ENCODE data around the gene LMBRD1.
"Not testable (repeated sequence)": the region's sequence is repeated elsewhere in the genome, so short reads cannot be mapped to it uniquely, and the experiment has no call there.

LMBRD1 gene

DNA sequence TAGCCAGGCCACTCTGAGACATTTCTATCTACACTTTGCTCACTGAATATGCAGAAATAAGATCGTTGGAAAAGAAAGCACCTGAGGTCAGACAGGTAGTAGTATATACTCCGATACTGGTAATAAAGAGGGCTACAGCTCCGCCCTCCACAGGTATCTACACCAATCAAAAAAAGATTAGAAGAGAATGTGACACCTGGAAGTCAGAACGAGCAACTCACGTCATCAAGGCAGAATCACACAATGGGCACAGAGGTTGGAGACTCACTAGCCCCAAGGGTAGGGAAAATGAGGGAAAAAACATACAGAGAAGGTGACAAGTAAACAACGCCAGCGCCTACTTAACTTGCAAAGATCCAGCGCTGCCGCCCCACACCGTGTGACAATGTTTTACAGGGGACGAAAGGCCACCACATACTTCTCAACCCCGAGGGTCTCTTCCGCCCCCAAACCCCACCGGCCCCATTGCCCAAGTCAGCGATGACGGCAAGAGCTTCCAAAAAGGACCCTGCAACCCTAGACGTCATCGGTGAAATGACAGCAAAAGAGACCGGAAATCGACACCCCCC lies 653 bp downstream of the LMBRD1 start:
- DNase-seq, result no peak

GRCh38 chr6:69795469-69796072 lies 1.2 kb downstream of the LMBRD1 start:
- no peak for DNase-seq

GRCh38 chr6:69792292-69792691 lies 4.5 kb downstream of the LMBRD1 start:
- DNase-seq, result no peak

DNA sequence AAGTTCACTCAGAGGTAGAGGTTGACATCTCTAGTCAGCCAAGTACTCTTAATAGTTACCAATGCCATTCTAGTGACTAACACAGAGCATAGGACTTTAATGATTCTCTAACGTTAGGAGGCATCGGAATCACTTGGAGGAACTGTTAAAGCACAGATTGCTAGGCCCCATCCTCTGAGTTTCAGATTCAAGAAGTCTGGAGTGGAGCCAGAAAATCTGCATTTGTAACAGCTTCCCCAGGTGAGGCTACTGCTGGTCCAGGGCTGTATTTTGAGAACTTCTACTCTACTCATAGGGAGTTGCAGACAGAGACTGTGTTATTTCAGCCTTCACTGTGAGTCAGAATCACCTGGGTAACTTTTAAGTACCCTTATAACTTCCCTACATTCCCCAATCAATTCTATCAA lies 5.7 kb downstream of the LMBRD1 start:
- DNase-seq, result peak in 1 of 2 experiments; percentile 36

DNA sequence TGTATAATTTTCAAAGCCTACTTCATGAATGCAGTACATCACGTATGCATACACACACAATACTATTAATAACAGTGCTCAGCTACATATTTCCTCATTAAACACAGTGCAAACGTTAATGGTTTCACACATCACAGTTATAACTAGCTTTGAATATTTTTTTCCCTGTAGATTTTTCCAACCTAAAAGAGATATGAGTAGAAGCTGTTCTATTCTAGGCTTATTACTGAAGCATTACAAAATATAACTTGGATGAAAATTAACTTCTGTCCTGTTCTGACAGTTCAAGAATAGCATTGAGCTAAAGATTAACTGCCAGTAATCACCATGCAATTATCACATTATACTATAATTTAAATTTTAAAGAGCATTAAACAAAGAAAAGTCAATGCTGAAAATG lies 6.2 kb downstream of the LMBRD1 start:
- no peak for DNase-seq

DNA sequence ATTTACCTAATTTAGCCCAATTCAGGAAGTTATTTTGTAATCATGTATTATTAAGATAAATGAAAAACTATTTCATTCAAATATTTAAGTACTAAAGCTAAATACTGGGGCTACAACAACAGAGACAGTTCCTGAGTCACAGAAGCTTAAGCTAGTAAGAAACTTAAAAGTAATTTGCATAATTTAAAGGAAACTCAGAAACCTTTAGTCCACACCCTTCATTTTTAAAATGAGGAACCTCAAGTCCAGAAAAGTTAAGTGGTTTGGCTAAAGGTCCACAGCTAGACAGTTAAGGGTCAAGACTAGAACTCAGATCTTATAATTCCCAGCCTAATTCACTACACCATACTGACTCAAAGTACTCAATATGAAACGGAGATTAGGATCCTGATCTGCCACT lies 7.2 kb downstream of the LMBRD1 start:
- no peak for DNase-seq

GRCh38 chr6:69787436-69787835 lies 9.4 kb downstream of the LMBRD1 start:
- not testable (repeated sequence) for DNase-seq

GRCh38 chr6:69785697-69786096 lies 11.1 kb downstream of the LMBRD1 start:
- DNase-seq, result no peak

GRCh38 chr6:69784595-69785377 lies 12.0 kb downstream of the LMBRD1 start:
- DNase-seq, result no peak

GRCh38 chr6:69783108-69783507 lies 13.7 kb downstream of the LMBRD1 start:
- no peak for DNase-seq

- DNase-seq, result no peak
These were observed 16.1 kb downstream of the LMBRD1 start for GRCh38 chr6:69780585-69781178.

GRCh38 chr6:69775941-69776340 lies 20.9 kb downstream of the LMBRD1 start:
- no peak for DNase-seq

DNA sequence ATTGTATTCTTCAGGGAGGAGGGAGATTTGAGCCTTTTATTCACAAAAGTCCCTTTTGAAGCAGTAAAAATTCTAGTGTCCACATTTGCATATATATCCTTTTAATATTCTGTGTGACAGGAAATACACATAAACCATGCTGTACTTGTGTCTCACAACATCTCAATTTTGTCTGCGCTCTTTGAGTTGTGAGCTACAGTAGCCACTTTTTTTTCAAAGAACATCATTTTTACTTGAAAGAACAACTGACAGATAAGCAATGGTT lies 21.3 kb downstream of the LMBRD1 start:
- DNase-seq, result no peak

GRCh38 chr6:69774740-69775584 lies 21.8 kb downstream of the LMBRD1 start:
- no peak for DNase-seq

- no peak for DNase-seq
These were observed 25.5 kb downstream of the LMBRD1 start for GRCh38 chr6:69771158-69771906.

- no peak for DNase-seq
These were observed 28.1 kb downstream of the LMBRD1 start for GRCh38 chr6:69768664-69769063.

GRCh38 chr6:69763763-69764162 lies 33.0 kb downstream of the LMBRD1 start:
- DNase-seq, result no peak

DNA sequence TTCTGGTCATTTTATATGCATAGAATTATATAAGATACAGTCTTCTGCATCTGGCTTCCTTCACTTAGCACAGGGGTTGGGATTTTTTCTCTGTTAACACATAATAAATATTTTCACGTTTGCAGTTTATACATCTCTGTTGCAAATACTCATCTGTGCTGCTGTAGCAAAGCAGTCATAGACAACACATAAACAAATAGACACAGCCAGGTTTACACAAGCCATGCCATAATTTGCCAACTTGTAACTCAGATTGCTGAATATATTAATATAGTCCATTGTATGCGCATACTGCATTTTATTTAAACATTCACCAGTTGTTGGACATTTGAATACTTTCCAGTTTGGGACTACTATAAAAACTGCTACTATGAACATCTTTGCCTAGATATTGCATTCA lies 35.0 kb downstream of the LMBRD1 start:
- DNase-seq, result no peak

DNA sequence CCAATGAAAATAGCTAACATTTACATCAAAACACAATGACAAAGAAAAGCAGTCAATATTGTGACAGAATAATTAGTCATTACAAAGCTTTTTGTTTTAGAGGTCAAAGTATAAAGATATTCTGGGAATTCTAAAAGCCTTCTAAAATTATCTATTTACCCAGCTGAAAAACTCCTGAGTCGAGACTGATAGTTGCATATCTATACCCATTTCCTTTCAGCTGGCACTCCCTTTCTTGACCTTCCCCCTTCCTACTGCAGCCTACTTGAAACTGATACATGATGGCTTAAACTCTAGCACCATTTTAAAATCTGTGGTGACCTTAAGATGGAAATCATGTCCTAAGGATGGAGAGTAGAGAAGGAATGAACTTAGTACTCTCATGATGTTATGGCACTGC lies 38.6 kb downstream of the LMBRD1 start:
- DNase-seq, result no peak

- DNase-seq, result no peak
These were observed 39.9 kb downstream of the LMBRD1 start for GRCh38 chr6:69756907-69757306.

DNA sequence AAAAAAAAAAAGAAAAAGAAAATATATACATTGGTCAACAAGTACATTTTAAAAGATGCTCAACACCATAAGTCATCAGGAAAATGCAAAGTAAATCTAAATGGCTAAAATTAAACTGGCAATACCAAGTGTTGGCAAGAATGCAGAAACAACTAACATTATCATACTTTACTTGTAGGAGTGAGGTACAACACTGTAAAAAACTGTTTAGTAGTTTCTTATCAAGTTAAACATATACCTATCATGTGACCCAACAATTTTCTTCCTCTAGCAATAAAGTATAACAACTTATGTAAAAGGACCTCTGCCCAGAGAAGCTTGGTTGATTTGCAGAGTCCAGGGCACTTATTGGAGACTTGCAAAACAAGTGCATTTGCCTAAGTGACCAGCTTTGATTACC lies 40.4 kb downstream of the LMBRD1 start:
- DNase-seq, result no peak

- DNase-seq, result no peak
These were observed 61.8 kb downstream of the LMBRD1 start for GRCh38 chr6:69735027-69735426.

- peak in 1 of 2 experiments; percentile 30 for DNase-seq
These were observed 64.2 kb downstream of the LMBRD1 start for GRCh38 chr6:69732640-69733039.

All from NCI-H446 (cell line).